ENCODE data around the gene ATG5. TPM values are rescaled to one million over a fixed set of nuclear protein-coding genes. Genes with fewer than 3 reads are reported as not detected.

Gene ATG5
- total RNA-seq, 6 experiments from 2014 or later, result 19.4 to 24.8 (median 21.5) TPM

GRCh38 chr6:106199331-106199730 is 126.2 kb downstream of the ATG5 start:
- DNase-seq, result no peak
- H3K36me3 Mint-ChIP-seq (ENCODE audit: low read depth), result peaks cover 49% of the 10 kb centered on the region
- no peaks in the 10 kb centered on the region for H3K9me3 Mint-ChIP-seq
- H3K27me3 Mint-ChIP-seq (ENCODE audit: insufficient read depth), result no peaks in the 10 kb centered on the region; the same call in 1 of the 2 replicates
- H3K4me1 Mint-ChIP-seq (ENCODE audit: low read depth), result peaks cover 62% of the 10 kb centered on the region
- no peak for TF ChIP-seq CTCF (IDR thresholded peaks at IDR 0.05)
- peak overlapping the region; percentile 76 for H3K27ac Mint-ChIP-seq
- H3K4me3 Mint-ChIP-seq, result no peak overlapping the region

- H3K27me3 Mint-ChIP-seq (ENCODE audit: insufficient read depth), result no peaks in the 10 kb centered on the region; the same call in 1 of the 2 replicates
- H3K4me1 Mint-ChIP-seq (ENCODE audit: low read depth), result peaks cover 81% of the 10 kb centered on the region
- H3K9me3 Mint-ChIP-seq, result no peaks in the 10 kb centered on the region
- DNase-seq, result no peak
- H3K36me3 Mint-ChIP-seq (ENCODE audit: low read depth), result peaks cover 46% of the 10 kb centered on the region
- H3K27ac Mint-ChIP-seq, result 0 out of 2 replicates have a peak overlapping the region, but pooled peaks have one; percentile 13
- no peak for TF ChIP-seq CTCF (IDR thresholded peaks at IDR 0.05)
- no peak overlapping the region for H3K4me3 Mint-ChIP-seq
These were observed 128.1 kb downstream of the ATG5 start for GRCh38 chr6:106197441-106197840.

- no peaks in the 10 kb centered on the region; the same call in 1 of the 2 replicates for H3K27me3 Mint-ChIP-seq (ENCODE audit: insufficient read depth)
- peak overlapping the region; percentile 2 for H3K4me3 Mint-ChIP-seq
- H3K4me1 Mint-ChIP-seq (ENCODE audit: low read depth), result peaks cover 84% of the 10 kb centered on the region
- peak overlapping the region; percentile 74 for H3K27ac Mint-ChIP-seq
- peak; percentile 58 for DNase-seq
- no peaks in the 10 kb centered on the region for H3K9me3 Mint-ChIP-seq
- H3K36me3 Mint-ChIP-seq (ENCODE audit: low read depth), result peaks cover 34% of the 10 kb centered on the region
- TF ChIP-seq CTCF (IDR thresholded peaks at IDR 0.05), result no peak
These were observed 130.3 kb downstream of the ATG5 start for GRCh38 chr6:106194949-106195921.

GRCh38 chr6:106192824-106193223 is 132.7 kb downstream of the ATG5 start:
- peaks cover 29% of the 10 kb centered on the region for H3K36me3 Mint-ChIP-seq (ENCODE audit: low read depth)
- no peaks in the 10 kb centered on the region for H3K9me3 Mint-ChIP-seq
- DNase-seq, result peak; percentile 63
- peaks cover 79% of the 10 kb centered on the region for H3K4me1 Mint-ChIP-seq (ENCODE audit: low read depth)
- no peaks in the 10 kb centered on the region; the same call in 1 of the 2 replicates for H3K27me3 Mint-ChIP-seq (ENCODE audit: insufficient read depth)
- TF ChIP-seq CTCF (IDR thresholded peaks at IDR 0.05), result no peak
- peak overlapping the region; percentile 67 for H3K27ac Mint-ChIP-seq
- H3K4me3 Mint-ChIP-seq, result peak overlapping the region; percentile 67

- H3K27ac Mint-ChIP-seq, result peak overlapping the region; percentile 72
- no peak for DNase-seq
- no peak overlapping the region; the same call in 1 of the 2 replicates for H3K4me3 Mint-ChIP-seq
- H3K27me3 Mint-ChIP-seq (ENCODE audit: insufficient read depth), result no peaks in the 10 kb centered on the region
- H3K9me3 Mint-ChIP-seq, result no peaks in the 10 kb centered on the region
- peaks cover 8% of the 10 kb centered on the region; the same call in 1 of the 2 replicates for H3K36me3 Mint-ChIP-seq (ENCODE audit: low read depth)
- TF ChIP-seq CTCF (IDR thresholded peaks at IDR 0.05), result no peak
- H3K4me1 Mint-ChIP-seq (ENCODE audit: low read depth), result peaks cover 58% of the 10 kb centered on the region
These were observed 137.3 kb downstream of the ATG5 start for GRCh38 chr6:106188104-106188794.

Data from HFFc6 (cell line).